ENCODE measurements around the gene MASP2. TPM values are rescaled to one million over a fixed set of nuclear protein-coding genes. Genes with fewer than 3 reads are reported as not detected.

MASP2 gene
- polyA plus RNA-seq, 2 of the 4 experiments (the other 2 are of a cell fraction) = 0.08 TPM; not detected in 1

DNA sequence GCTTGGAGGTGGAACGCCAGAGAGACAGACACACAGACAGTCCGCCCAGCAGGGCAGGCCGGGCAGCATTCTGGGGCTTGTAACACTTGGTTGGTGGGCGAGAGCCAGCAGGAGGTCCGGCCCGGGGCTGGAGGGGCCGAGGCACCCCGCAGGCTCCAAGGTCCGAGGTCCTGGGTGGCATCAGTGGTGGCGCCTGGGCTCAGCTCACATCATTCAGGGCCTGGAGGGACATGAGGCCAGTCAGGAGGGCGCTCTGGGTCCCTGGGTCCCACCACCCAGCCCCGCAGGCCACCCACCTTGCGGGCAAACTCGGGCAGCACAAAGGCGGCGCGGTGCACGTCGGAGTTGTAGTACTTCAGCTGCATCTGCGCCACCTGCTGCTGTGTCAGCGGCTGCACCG is 7.6 kb upstream of the MASP2 start:
- POLR2A ChIA-PET = no interaction called here
- CTCF ChIA-PET = interaction anchor here (4.8 kb wide), 1 partner anchor 17 kb away, joined by 33 read pairs; no protein-coding TSS in a partner anchor

DNA sequence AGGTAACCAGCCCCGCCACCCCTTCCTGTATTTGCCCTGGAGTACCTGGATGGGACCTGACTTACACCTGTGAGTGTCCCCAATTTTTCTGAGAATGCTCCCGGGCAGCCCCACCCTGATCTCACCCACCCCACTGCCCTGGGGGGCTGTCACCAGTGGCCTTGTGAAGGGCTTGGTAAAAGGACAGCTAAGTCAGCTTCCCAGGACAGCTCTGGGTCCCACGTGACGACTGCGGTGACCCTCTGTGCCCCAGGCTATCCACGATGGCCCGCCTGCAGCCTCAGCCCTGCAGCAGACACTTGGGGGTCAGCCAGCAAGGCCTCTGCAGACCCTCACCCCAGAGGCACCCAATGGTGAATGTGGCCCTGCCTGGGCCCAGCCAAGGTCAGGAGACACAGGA is 7.1 kb upstream of the MASP2 start:
- Histone ChIP-seq H3K4me3 (no peak overlapping the region), H3K9me3 (no peaks in the 10 kb centered on the region), H3K27ac (no peak overlapping the region), H3K4me2 (no peak overlapping the region), H3K4me1 (peaks cover 3% of the 10 kb centered on the region; the same call in 1 of the 3 replicates)
- 80% methylated on average over 1 of the region's 7 CpGs for WGBS (ENCODE audit: missing lambda C conversion rate)
- CTCF ChIA-PET = interaction anchor here (4.8 kb wide), 1 partner anchor 16 kb away, joined by 33 read pairs; no protein-coding TSS in a partner anchor
- DNase-seq (ENCODE audit: low read depth in 1 of 2, low spot score in 1 of 2) (no peak), ATAC-seq (no peak), FAIRE-seq (no peak)
- POLR2A ChIA-PET = no interaction called here
- TF ChIP-seq, protein P1, sequence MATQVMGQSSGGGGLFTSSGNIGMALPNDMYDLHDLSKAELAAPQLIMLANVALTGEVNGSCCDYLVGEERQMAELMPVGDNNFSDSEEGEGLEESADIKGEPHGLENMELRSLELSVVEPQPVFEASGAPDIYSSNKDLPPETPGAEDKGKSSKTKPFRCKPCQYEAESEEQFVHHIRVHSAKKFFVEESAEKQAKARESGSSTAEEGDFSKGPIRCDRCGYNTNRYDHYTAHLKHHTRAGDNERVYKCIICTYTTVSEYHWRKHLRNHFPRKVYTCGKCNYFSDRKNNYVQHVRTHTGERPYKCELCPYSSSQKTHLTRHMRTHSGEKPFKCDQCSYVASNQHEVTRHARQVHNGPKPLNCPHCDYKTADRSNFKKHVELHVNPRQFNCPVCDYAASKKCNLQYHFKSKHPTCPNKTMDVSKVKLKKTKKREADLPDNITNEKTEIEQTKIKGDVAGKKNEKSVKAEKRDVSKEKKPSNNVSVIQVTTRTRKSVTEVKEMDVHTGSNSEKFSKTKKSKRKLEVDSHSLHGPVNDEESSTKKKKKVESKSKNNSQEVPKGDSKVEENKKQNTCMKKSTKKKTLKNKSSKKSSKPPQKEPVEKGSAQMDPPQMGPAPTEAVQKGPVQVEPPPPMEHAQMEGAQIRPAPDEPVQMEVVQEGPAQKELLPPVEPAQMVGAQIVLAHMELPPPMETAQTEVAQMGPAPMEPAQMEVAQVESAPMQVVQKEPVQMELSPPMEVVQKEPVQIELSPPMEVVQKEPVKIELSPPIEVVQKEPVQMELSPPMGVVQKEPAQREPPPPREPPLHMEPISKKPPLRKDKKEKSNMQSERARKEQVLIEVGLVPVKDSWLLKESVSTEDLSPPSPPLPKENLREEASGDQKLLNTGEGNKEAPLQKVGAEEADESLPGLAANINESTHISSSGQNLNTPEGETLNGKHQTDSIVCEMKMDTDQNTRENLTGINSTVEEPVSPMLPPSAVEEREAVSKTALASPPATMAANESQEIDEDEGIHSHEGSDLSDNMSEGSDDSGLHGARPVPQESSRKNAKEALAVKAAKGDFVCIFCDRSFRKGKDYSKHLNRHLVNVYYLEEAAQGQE (IDR thresholded peaks at IDR 0.05) = peak; percentile 14; the same call in 1 of the 2 replicates
- TF ChIP-seq, protein P2, sequence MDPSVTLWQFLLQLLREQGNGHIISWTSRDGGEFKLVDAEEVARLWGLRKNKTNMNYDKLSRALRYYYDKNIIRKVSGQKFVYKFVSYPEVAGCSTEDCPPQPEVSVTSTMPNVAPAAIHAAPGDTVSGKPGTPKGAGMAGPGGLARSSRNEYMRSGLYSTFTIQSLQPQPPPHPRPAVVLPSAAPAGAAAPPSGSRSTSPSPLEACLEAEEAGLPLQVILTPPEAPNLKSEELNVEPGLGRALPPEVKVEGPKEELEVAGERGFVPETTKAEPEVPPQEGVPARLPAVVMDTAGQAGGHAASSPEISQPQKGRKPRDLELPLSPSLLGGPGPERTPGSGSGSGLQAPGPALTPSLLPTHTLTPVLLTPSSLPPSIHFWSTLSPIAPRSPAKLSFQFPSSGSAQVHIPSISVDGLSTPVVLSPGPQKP (IDR thresholded peaks at IDR 0.05; ENCODE audit: low read depth, low read length) = no peak

More for the DNA sequence above, 7.6 kb upstream of the MASP2 start:
- 91% methylated on average over 6 of the region's 22 CpGs for WGBS (ENCODE audit: missing lambda C conversion rate)
- TF ChIP-seq NR3C1 (IDR thresholded peaks at IDR 0.05) (no peak), CHD2 (IDR thresholded peaks at IDR 0.05; ENCODE audit: low read length, partially characterized antibody) (no peak), FOSB (CRISPR knock-in tag; IDR thresholded peaks at IDR 0.05) (no peak), CEBPB (IDR thresholded peaks at IDR 0.05) (no peak), JUN (IDR thresholded peaks at IDR 0.05) (no peak), HOXA7 (CRISPR knock-in tag; IDR thresholded peaks at IDR 0.05) (no peak), ZC3H11A (IDR thresholded peaks at IDR 0.05) (no peak), CBX2 (IDR thresholded peaks at IDR 0.05; ENCODE audit: borderline replicate concordance, low read depth) (no peak), KDM1A (IDR thresholded peaks at IDR 0.05; ENCODE audit: low read depth) (no peak), HEYL (CRISPR knock-in tag; IDR thresholded peaks at IDR 0.05) (no peak), TP53 (CRISPR knock-in tag; IDR thresholded peaks at IDR 0.05) (no peak), GATA3 (IDR thresholded peaks at IDR 0.05; ENCODE audit: borderline replicate concordance) (no peak)
- TF ChIP-seq, protein P3, sequence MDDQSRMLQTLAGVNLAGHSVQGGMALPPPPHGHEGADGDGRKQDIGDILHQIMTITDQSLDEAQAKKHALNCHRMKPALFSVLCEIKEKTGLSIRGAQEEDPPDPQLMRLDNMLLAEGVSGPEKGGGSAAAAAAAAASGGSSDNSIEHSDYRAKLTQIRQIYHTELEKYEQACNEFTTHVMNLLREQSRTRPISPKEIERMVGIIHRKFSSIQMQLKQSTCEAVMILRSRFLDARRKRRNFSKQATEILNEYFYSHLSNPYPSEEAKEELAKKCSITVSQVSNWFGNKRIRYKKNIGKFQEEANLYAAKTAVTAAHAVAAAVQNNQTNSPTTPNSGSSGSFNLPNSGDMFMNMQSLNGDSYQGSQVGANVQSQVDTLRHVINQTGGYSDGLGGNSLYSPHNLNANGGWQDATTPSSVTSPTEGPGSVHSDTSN (IDR thresholded peaks at IDR 0.05) = no peak
- Histone ChIP-seq H3K4me1 (peaks cover 3% of the 10 kb centered on the region; the same call in 1 of the 3 replicates), H3K9me3 (no peaks in the 10 kb centered on the region), H3K4me3 (no peak overlapping the region), H3K4me2 (no peak overlapping the region), H3K27ac (no peak overlapping the region)
- ATAC-seq (no peak), DNase-seq (ENCODE audit: low read depth in 1 of 2, low spot score in 1 of 2) (no peak), FAIRE-seq (no peak)

DNA sequence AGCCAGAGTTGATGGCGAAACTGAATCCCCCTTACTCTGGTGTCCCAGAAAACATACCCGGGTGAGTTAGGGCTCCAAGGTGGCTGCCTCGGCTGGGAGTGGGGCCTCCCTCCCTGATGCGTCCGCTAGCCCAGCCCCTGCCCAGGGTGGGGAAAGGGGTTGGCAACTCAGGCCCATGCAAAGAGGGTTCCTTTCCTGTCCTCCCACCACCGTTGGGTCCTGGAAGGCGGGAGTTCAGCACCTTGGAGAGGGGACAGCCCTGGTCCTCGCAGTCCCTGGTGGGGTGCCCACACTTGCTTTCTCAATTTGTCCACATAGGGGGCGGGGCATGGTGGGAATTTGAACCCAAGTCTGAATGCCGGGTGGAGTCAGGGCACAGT is 6.7 kb upstream of the MASP2 start:
- no peak for FAIRE-seq
- Histone ChIP-seq H3K4me2 (no peak overlapping the region), H3K4me1 (peaks cover 3% of the 10 kb centered on the region; the same call in 1 of the 3 replicates), H3K27ac (no peak overlapping the region), H3K4me3 (no peak overlapping the region), H3K9me3 (no peaks in the 10 kb centered on the region)
- ChIA-PET POLR2A (no interaction called here), CTCF (no interaction called here)
- ATAC-seq = peak; percentile 22 to 31; a peak in 3 of 6 replicates
- no peak for DNase-seq (ENCODE audit: low read depth in 1 of 2, low spot score in 1 of 2)
- TF ChIP-seq, protein P1 (IDR thresholded peaks at IDR 0.05) = peak; percentile 81
- no peak for TF ChIP-seq MAZ (IDR thresholded peaks at IDR 0.05; ENCODE audit: borderline replicate concordance, low read depth, low read length)
- 76% methylated on average over 4 of the region's 10 CpGs for WGBS (ENCODE audit: missing lambda C conversion rate)

Data from A549 (cell line).